Pons (tissue), 1 donor: Measurements from ENCODE around the gene PAGR1.
"Not testable (repeated sequence)": the region's sequence is repeated elsewhere in the genome, so short reads cannot be mapped to it uniquely, and the experiment has no call there.

Source experiments
- DNase-seq: peaks from one replicate; pipeline ENCODE4 v3.0.0-alpha.2; 2016; ENCODE audit warnings: low spot score

PAGR1 gene

DNA sequence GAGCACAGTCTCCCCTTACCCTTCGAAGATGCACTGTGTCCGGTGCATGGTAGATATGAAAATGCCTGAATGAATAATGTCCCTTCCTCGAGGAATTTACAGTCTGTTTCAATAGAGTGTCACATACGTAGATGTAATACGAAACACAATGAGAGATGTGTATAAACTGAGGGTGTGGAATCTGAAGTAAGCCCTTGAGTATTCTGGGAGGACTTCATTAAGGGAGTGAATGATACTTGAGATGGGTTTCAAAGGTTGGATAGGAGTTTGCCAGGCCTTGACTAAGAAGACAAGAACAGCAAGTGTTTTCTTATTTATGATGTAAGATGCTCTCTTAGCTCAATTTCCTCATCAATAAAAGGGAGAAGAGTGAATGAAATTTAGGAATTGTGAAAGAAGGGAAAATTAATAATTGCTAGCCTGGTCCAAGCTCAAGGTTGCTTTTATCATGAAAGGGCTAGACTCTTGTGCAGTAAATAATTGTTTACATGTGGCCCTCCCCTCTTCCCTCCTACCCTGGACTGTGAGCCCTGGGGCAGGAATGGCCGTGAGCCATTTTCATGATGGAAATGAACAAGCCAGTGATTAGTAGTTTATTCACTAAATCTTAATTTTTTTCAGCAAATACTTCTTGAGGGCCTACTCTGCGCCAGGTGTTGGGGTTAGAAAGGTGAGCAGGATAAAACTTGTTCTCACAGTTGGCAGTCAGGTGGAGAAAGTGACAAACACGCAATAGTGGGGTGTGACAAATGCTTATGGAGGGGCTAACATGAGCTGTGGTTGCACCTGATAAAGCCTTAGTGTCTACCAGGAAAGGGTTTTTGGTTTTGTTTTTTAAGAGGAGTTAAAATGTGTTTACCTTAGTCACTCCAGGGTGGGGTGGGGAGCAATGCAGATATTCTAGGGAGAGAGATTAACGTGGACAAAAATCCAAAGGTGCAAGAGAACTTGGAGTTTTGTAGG, 23.8 kb upstream of the PAGR1 start:
- DNase-seq = no peak

DNA sequence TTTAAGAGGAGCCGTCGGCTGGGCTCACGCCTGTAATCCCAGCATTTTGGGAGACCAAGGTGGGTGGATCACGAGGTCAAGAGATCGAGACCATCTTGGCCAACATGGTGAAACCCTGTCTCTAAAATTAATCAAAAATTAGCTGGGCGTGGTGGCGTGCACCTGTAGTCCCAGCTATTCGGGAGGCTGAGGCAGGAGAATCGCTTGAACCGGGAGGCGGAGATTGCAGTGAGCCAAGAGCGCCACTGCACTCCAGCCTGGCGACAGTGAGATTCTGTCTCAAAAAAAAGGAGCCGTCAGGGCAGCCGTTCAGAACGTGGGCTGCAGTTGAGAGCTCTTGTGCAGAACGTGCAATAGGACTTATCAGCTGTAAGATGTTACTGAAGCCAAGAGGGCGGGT, 22.8 kb upstream of the PAGR1 start:
- DNase-seq = not testable (repeated sequence)

DNA sequence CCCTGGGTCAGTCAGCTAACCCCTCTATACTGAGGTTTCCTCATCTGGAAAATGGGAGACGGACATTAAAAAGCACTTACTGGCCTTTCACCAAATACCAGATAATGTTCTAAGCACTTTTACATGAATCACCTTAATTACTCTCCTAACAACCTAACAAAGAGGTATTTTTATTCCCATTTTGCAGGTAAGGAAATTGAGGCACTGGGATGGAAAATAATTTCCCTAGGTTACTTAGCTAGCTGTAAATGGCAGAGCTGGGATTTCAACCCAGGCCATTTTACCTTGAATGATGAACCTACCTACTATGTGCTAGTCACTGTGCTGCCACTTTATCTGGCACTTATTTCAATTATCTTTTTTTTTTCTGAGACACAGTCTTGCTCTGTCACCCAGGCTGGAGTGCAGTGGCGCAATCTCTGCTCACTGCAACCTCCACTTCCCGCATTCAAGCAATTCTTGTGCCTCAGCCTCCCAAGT, 21.7 kb upstream of the PAGR1 start:
- no peak for DNase-seq

DNA sequence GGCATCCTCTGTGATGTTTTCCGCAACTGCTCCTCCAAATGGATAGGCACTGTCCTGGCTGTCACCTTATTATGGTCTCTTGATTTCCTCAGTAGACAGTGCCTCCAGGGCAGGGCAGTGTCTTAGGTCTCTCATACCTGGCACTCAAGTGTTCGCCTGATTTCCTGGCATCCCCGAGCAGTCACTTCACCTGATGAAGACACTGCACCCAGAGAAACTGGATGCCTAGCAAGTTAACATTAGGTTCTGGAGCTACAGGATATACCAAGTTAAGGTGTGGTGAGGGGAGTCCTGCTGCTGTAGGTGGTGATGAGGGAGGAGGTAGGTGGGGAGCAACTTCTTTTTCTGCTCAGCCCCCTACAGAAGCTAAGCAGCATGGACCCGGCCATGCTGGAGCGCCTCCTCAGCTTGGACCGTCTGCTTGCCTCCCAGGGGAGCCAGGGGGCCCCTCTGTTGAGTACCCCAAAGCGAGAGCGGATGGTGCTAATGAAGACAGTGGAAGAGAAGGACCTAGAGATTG, 13.5 kb upstream of the PAGR1 start:
- no peak for DNase-seq

DNA sequence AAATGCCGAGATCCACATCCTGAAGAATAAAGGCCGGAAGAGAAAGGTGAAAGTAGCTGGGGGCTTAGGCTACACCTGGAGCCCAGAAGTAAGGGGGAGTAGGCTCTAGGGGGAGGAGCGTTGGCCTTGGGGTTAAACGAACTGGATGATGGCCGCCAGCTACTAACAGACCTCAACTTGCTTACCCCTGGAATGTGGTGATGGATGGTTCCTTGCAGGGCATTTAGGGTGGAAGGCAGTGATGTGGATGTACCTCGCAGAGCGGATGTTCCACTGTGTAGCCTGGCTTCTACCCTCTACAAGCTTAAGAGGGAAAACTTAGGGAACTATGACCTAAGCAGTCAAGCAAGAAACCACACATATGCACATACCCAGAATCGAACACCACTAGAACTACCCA, 11.9 kb upstream of the PAGR1 start:
- DNase-seq = no peak

DNA sequence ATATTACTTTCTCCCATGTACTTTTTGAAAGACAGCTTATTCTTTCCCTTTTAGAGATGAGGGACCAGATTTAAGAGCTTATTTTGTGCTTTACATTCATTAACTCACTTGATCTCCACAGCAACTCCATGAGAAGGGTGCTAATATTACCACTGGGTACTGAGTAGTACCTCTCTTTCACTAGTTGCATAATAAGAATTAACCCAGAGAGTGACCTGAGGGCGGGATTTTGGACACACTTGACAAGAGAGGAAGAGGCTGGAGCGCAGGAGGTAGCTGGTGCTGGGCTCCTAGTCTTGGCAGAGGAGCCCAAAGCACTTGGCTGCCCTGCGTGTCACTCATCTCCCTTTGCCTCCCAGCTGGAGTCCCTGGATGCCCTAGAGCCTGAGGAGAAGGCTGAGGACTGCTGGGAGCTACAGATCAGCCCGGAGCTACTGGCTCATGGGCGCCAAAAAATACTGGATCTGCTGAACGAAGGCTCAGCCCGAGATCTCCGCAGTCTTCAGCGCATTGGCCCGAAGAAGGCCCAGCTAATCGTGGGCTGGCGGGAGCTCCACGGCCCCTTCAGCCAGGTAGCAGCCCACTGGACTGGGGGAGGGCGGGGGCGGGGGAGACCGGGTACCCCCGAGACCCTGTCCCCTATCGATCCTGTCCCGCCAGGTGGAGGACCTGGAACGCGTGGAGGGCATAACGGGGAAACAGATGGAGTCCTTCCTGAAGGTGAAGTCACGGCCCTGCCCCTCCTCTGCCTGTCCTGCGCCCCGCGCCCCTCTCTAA, 11.3 kb upstream of the PAGR1 start:
- no peak for DNase-seq

DNA sequence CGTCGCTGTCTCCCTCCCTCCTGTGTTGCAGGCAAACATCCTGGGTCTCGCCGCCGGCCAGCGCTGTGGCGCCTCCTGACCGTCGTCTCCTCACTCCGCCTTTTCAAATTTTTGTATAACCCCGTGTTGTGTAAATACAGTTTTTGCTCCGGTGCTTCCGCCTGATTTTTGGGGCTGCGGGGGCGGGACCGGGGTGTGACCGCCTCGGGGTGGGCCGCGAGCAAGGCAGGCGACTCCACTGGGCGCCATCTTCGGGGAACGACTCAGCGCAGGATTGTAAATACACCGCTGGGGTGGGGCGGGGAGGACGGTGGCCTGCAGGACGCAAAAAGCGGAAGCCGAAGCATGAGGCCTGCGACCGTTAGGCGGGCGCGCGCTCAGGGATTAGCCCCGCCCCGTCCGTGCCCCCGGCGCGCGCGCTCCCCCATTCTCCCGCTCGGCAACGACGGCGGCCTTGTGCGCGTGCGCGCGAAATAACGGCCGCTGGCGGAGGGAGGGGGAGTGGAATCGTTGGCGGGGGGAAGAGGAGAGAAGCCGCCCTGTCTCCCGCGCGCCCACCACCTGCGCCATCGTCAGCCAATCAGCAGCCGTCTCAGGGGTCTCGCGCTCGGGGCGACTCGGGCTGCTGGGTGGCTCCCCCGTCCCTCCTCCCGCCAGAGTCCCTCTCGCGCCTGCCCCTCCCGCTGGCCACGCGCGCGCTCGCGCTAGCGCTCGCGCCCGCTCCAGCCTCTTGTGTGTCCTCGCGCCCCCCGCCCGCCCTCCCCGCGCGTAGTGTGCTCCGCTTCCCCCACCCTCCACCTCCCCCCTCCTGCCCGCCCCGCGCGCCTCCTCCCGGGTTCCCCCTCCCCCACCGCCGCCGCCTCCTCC, 10.5 kb upstream of the PAGR1 start:
- DNase-seq = peak; percentile 94

DNA sequence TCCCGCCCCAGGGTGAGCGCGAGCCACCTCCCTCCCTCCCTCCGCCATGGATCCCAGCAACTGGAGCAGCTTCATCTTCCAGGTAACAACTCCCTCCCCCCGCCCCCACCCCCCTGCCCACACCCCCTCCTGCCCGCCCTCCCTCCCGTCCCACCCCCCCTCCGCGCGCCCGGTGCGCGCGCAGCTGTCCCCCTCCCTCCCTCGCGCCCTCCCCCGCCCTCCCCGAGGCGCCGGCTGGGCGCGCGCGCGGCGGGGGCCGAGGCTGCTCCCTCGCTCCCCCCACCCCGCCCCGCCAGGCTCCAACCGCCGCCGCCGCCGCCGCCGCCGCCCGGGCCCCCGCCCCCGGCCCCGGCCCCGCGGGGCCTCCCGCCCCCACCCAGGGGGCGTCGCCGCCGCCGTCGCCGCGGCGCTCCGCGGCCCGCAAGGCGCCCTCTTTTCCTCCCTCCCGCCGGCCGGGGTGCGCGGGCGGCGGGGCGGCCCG, 9.8 kb upstream of the PAGR1 start, which contains the start of gene MAZ:
Gene MAZ (plus strand): TSS at position 431 of the 481 bp plus-strand sequence. CDS start 173 bp downstream, outside the sequence.
- no peak for DNase-seq

DNA sequence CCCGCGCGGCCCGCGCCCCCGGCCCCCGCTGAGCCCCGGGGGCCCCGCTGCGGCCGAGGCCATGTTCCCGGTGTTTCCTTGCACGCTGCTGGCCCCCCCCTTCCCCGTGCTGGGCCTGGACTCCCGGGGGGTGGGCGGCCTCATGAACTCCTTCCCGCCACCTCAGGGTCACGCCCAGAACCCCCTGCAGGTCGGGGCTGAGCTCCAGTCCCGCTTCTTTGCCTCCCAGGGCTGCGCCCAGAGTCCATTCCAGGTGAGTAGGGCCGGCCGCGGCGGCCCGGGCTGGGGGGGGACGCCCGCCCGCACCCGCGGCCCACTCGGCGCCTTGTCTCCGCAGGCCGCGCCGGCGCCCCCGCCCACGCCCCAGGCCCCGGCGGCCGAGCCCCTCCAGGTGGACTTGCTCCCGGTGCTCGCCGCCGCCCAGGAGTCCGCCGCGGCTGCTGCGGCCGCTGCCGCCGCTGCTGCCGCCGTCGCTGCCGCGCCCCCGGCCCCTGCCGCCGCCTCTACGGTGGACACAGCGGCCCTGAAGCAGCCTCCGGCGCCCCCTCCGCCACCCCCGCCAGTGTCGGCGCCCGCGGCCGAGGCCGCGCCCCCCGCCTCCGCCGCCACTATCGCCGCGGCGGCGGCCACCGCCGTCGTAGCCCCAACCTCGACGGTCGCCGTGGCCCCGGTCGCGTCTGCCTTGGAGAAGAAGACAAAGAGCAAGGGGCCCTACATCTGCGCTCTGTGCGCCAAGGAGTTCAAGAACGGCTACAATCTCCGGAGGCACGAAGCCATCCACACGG, 9.1 kb upstream of the PAGR1 start:
- no peak for DNase-seq

DNA sequence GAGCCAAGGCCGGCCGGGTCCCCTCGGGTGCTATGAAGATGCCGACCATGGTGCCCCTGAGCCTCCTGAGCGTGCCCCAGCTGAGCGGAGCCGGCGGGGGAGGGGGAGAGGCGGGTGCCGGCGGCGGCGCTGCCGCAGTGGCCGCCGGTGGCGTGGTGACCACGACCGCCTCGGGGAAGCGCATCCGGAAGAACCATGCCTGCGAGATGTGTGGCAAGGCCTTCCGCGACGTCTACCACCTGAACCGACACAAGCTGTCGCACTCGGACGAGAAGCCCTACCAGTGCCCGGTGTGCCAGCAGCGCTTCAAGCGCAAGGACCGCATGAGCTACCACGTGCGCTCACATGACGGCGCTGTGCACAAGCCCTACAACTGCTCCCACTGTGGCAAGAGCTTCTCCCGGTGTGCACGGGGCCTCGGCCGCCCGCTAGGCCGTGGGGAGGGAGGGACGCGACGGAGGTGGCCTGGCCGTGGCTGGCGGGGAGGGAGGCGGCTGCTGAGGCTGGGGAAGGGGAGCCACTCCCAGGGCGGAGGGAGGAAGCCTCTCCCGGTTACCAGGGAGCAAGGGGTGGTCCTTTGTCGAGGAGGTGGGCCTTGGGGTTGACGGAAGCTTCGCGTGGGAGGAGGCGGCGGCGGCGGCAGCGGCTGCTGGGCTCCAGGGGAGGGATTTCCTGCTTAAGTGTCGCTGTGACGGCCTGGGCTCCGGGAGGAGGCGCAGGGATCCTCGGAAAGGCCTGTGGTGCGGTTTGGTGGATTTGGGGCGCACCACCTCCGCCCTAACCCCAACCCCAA, 8.3 kb upstream of the PAGR1 start:
- peak; percentile 87 for DNase-seq

DNA sequence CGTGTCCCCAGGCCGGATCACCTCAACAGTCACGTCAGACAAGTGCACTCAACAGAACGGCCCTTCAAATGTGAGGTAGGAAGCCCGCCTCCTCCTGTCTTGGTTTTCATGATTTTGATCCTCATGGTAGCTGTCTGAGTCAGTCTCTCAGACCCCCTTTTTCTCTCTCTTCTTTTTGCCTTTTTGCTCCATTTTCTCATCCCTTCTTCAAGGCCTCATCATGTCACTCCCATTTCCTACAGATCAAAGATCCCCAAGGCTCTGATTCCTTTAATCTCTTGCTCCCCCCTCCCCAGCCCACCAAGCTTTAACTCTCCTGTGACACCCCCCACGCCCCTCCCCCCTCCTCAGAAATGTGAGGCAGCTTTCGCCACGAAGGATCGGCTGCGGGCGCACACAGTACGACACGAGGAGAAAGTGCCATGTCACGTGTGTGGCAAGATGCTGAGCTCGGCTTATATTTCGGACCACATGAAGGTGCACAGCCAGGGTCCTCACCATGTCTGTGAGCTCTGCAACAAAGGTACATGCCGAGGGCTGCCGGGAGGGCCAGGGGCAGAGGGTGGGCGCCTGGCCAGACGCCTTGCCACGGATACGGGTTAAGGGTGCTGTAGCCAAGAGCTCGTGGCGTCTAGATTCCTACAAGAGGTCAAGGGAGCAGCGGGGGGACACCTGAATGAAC, 7.6 kb upstream of the PAGR1 start:
- DNase-seq = no peak

DNA sequence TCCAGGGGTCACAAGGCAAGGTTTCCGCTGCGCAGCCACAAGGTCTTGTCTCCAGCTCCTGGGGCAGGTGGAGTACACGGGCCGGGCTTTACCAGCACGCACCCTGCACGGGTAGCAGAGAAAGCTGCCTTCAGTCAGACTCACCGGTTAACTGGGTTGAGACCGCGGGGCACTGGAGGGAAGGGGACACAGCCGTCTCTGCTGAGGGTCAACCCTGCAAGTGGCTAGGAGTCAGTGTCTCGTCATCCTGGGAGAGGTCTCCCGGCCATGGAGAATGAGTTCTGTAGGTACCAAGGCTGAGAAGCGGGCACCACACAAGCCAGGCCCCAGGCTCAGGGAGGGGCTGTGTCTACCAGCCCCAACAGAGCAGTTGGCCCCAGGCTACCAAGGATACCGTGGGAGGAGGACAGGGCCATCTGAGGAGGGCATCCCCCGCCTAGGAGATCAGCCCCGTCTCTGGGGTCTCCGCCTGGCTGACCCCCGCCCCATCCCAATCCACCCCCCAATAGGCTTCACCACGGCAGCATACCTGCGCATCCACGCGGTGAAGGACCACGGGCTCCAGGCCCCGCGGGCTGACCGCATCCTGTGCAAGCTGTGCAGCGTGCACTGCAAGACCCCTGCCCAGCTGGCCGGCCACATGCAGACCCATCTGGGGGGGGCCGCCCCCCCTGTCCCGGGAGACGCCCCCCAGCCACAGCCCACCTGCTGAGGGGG, 6.8 kb upstream of the PAGR1 start:
- DNase-seq = no peak

DNA sequence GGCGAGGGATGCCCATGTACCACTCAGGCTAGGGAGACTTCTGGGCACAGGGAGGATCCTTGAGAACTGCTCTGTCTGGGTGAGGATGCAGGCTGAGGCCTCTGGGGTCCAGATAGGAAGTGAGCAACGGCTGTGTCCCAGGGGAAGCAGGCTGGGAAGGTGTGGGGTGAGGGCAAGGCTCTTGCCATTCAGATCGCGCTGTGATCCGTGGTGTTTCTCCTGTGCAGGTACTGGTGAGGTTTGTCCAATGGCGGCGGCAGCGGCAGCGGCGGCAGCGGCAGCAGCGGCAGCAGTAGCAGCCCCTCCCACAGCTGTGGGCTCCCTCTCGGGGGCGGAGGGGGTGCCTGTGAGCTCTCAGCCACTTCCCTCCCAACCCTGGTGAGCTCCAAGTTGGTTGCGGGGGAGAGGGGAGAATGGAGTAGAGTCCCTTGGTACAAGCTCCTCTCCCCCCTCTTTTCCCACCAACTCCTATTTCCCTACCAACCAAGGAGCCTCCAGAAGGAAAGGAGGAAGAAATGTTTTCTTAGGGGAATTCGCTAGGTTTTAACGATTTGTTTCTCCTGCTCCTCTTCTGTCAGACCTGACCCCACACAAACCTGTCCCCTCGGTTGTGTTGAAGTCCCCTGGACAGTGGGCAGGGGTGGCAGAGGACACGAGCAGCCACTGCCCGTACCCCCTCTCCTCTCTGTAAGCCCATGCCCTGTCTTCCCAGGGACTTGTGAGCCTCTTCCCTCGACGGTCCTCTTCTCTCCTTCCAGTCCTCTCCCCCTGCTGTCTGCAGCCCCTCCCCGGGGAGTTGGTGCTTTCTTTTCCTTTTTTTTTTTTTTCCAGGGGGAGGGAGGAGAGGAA, 5.9 kb upstream of the PAGR1 start:
- no peak for DNase-seq

DNA sequence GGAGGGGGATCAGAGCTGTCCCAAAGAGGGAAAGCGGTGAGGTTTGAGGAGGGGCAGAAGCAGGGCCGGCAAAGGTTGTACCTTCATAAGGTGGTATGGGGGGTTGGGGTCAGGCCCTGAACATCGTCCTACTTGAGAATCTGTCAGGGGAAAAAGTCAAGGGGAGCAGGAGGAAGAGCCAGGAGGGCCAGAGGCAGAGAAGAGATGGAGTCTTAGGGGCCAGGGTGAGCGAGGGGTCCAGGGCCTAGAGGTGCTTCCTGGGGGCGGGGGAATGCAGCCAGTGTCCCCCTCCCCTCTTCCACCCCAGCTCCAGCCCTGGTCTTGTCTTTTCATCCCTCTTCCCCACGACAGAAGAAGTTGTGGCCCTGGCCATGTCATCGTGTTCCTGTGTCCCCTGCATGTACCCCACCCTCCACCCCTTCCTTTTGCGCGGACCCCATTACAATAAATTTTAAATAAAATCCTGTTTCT, 5.2 kb upstream of the PAGR1 start:
- DNase-seq = no peak

DNA sequence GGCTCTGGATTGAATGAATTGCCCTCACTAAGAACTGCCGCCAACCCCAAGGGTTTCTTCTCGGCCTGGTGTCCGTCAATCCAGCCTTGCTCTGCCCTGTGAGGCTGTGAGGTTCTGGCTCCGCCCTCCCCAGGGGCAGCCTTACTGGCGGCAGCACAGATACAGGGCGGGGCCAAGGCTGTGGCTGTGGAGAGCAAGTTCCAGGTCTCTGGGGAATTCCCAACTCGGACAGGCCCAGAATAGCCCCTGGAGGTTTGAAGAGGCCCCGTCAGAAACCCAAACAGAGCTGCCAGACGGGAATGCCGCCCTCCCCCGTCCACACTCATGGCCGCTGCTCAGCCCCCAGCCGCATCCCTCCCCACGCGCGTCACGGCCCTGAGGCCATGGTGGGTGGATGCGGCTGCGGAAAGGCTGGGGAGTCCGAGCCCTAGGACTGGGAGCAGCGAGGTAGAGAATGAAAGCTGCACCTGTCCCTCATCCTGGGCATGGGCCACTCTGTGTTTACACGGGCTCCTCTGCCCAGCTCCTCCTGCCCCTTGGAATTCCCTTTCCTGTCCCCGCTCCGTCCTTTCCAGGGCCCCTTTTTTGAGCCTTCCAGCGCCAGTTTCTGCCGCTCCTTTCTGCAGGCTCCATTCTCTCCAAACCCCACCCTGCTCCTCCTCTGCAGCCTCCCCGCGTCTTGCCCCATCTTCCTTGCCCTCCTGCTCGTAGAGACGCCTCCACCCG, 4.6 kb upstream of the PAGR1 start:
- DNase-seq = peak; percentile 96

DNA sequence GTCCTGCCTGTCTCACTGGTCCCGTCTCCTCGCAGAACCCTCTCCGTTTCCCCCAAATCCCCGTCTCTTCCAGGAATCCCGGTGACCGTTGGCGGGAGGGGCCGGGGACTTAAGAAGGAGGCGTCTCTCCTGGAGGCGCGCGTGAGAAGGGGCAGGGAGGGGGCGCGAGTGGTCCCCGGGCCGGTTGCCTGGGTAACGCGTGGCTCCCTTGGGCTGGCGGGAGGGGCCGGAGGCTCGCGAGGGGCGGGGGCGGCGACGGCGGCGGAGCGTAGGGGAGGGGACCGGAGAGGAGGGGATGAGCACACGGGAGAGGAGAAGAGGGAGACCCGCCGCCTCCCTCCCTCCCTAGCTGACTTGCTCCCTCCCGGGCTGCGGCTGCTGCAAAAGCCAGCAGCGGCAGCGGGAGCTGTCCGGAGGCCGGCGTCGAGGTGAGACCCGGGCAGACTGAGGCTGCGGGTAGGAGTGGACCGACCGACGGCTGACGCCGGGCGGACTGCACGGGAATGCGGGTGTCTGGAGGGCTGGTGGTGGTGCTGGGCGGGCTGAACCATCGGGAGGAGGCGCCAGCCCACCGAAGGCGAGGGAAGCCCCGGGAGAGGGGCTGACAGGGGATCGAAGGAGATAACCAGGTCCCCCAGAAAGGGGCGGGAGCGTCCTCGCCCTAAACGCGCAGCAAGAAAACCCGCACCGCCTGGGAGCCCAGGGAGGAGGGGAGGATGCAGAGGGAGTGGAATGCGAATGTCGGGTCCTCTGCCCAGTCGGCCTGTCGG, 3.9 kb upstream of the PAGR1 start, which contains the start of gene PRRT2:
Gene PRRT2 (plus strand): TSS at position 298 of the 770 bp plus-strand sequence. CDS start 862 bp downstream, outside the sequence.
- DNase-seq = no peak
